ENCODE data around the gene TMEM254. TPM values are rescaled to one million over a fixed set of nuclear protein-coding genes. Genes with fewer than 3 reads are reported as not detected.
"Not testable (repeated sequence)": the region's sequence is repeated elsewhere in the genome, so short reads cannot be mapped to it uniquely, and the experiment has no call there.

The TMEM254 gene, protein sequence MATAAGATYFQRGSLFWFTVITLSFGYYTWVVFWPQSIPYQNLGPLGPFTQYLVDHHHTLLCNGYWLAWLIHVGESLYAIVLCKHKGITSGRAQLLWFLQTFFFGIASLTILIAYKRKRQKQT
- total RNA-seq (1 to 10 TPM; 2.1 to 4.8 (median 3.1) TPM), polyA plus RNA-seq (1 to 10 TPM; 4.7 to 8.2 (median 5.7) TPM)
- long read RNA-seq, donor 1, partial matches to known transcripts: 1 of 4 reads
- long read RNA-seq, donor 1, other reads (novel, unspliced or antisense): 1 of 4 reads
- long read RNA-seq, donor 2, partial matches to known transcripts: 0 of 9 reads
- long read RNA-seq, donor 2, other reads (novel, unspliced or antisense): 2 of 9 reads

DNA sequence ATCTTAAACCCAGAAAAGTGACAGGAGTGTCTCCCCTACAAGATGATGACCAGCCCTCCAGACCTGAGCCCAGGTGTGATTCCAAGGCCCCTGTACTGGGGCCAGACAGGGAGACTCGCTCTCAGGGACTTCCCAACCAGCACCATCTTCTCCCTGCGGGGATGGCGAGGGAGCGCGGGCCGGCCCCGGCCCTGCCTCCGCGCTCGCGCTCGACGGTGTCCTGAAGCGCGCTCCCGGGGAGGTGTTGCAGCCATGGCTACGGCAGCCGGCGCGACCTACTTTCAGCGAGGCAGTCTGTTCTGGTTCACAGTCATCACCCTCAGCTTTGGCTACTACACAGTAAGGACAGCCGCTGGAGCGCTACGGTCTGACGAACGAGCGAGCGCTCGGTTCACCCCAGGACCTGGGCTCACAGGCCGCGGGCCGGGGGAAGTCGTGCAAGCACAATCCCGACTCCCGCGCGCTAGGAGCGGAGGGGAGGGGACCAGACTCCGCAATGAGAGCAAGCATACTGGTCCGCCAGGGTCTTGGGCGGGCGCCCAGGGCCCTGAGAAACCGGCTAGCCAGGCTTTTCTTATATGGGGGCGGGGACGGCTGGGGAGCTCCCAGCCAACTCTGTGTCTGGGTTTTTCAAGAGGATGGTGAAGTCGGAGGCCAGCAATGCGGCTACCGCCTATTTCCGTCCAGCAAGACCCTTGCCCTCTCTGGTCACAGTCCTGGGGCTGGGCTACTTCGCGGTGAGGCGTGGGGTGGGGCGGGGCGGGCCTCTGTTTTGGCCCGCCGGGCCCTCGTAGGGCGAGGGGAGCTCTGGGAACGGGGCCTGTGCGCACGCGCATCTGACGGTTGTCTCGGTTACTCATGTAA lies at the start of gene TMEM254:
Gene TMEM254 (plus strand): TSS at position 218 of the 864 bp plus-strand sequence. CDS start 35 bp downstream, at position 253.
- H3K4me1 ChIP-seq: peaks cover 10% of the 10 kb centered on the region
- no peaks in the 10 kb centered on the region for H3K27me3 ChIP-seq (ENCODE audit: insufficient read depth in 3 of 3, low read length in 2 of 3)
- H3K27ac ChIP-seq: peak within 1 kb of the TSS; percentile 96
- TF ChIP-seq, protein P1, sequence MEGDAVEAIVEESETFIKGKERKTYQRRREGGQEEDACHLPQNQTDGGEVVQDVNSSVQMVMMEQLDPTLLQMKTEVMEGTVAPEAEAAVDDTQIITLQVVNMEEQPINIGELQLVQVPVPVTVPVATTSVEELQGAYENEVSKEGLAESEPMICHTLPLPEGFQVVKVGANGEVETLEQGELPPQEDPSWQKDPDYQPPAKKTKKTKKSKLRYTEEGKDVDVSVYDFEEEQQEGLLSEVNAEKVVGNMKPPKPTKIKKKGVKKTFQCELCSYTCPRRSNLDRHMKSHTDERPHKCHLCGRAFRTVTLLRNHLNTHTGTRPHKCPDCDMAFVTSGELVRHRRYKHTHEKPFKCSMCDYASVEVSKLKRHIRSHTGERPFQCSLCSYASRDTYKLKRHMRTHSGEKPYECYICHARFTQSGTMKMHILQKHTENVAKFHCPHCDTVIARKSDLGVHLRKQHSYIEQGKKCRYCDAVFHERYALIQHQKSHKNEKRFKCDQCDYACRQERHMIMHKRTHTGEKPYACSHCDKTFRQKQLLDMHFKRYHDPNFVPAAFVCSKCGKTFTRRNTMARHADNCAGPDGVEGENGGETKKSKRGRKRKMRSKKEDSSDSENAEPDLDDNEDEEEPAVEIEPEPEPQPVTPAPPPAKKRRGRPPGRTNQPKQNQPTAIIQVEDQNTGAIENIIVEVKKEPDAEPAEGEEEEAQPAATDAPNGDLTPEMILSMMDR (IDR thresholded peaks at IDR 0.05): no peak
- peak within 1 kb of the TSS; percentile 74 for H3K4me3 ChIP-seq
- H3K36me3 ChIP-seq (ENCODE audit: insufficient read depth in 1 of 2, low read depth in 1 of 2): peaks cover 2 to 20% of the 10 kb centered on the region in 2 donors
- WGBS, 3 donors: 0 to 1% (median 0%) methylated on average over 61 to 64 of the region's 64 CpGs
- H3K9me3 ChIP-seq: no peaks in the 10 kb centered on the region
- intact Hi-C loops (cut with DNase I): loop anchor here in 1 of 2 donors (10.0 kb wide), 1 partner anchor 126 kb away; the partner anchor contains the start of gene ANXA11
- ATAC-seq (peak; percentile 95 to 97 (median 96)), DNase-seq (peak; percentile 96 to 97)

DNA sequence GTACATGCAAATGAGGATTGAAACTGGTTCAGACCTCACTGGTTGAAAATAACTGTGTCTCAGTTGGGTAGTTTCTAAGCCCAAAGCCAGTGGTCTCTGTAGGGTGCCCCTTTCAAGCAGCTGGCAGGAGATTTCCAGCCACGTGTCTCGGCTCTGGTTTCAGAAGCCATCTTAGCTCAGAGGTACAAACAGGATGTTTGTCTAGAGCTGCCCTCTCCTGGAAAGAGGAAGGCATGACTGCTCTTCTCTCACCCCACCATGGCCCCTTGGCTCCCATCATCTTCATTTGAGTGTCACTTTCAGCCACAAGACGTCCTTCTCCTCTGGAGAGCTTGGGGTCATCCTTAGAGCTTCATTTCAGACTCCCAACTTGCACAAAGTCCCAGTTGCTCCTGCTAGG lies 49.3 kb upstream of the TMEM254 start:
- DNase-seq; ATAC-seq; H3K9me3 ChIP-seq; intact Hi-C loops (cut with DNase I); H3K4me1 ChIP-seq; H3K27me3 ChIP-seq (ENCODE audit: insufficient read depth in 3 of 3, low read length in 2 of 3); H3K27ac ChIP-seq; H3K36me3 ChIP-seq (ENCODE audit: insufficient read depth in 1 of 2, low read depth in 1 of 2); H3K4me3 ChIP-seq: not testable (repeated sequence)
- 25 to 30% (median 26%) methylated on average over 3 of the region's 3 CpGs for WGBS, 3 donors

DNA sequence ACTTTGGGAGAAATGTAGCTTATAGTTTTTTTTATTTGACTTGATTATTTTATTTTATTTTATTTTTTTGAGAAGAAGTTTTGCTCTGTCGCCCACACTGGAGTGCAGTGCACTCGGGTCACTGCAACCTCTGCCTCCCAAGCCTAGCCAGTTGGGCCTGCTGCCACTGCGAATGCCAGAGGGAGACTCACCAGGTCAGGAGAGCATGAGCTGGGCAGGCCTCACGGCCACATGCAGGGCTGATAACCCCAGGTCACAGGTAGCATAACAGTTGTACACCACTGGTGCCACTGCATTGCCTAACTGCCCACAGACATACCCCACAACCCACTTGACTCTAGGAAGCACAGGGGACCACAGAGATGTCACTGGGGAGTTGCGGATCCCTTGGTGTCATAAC lies 48.6 kb upstream of the TMEM254 start:
- DNase-seq; H3K4me3 ChIP-seq; H3K27me3 ChIP-seq (ENCODE audit: insufficient read depth in 3 of 3, low read length in 2 of 3); H3K27ac ChIP-seq; H3K4me1 ChIP-seq; H3K9me3 ChIP-seq; intact Hi-C loops (cut with DNase I); ATAC-seq; H3K36me3 ChIP-seq (ENCODE audit: insufficient read depth in 1 of 2, low read depth in 1 of 2): not testable (repeated sequence)
- 58 to 93% (median 87%) methylated on average over 5 of the region's 5 CpGs for WGBS, 3 donors

DNA sequence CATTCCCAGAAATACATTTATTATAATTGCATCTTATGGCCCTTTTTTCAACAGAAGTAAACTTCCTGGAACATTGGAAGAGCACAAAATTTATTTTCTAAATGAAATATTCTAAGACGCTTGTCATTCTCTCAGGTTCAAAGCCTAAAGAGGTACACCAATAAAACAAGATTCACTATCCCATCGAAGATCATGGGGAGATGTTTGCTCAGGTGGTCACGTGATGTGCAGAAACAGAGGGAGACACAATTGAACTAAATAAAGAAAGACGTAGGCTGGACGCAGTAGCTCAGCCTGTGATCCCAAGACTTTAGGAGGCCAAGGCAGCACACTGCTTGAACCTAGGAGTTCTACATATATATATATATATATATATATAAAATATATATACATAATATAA lies 46.0 kb upstream of the TMEM254 start:
- 93 to 95% (median 94%) methylated on average over 5 of the region's 5 CpGs for WGBS, 3 donors
- intact Hi-C loops (cut with DNase I): no loop called here
- Histone ChIP-seq H3K9me3 (no peaks in the 10 kb centered on the region), H3K36me3 (ENCODE audit: insufficient read depth in 1 of 2, low read depth in 1 of 2) (no peaks in the 10 kb centered on the region), H3K27me3 (ENCODE audit: insufficient read depth in 3 of 3, low read length in 2 of 3) (no peaks in the 10 kb centered on the region), H3K27ac (no peak overlapping the region), H3K4me3 (no peak overlapping the region), H3K4me1 (no peaks in the 10 kb centered on the region)
- TF ChIP-seq, protein P1 (IDR thresholded peaks at IDR 0.05): no peak
- no peak for DNase-seq
- ATAC-seq: no peak

DNA sequence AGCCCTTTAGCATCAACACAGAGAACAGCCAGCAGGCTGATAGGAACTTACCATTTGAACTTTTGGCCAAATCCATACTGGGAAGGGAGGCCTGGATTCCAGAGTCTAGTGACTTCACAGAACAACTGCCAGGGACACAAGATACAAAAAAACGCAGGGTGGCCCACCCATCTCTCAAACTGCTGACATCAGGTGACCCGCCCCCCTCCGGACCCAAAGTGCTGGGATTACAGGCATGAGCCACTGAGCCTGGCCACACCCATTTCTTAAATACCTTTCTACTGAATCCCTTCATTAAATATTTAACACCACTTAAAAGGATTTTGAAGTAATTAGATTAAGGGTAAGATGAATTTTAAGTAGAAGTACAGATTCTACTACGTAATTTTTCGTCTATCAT lies 43.7 kb upstream of the TMEM254 start:
- H3K4me3 ChIP-seq; H3K9me3 ChIP-seq; DNase-seq; H3K27me3 ChIP-seq (ENCODE audit: insufficient read depth in 3 of 3, low read length in 2 of 3); intact Hi-C loops (cut with DNase I); H3K4me1 ChIP-seq; ATAC-seq; H3K36me3 ChIP-seq (ENCODE audit: insufficient read depth in 1 of 2, low read depth in 1 of 2); H3K27ac ChIP-seq: not testable (repeated sequence)
- WGBS, 3 donors: 81 to 89% (median 85%) methylated on average over 5 of the region's 5 CpGs

DNA sequence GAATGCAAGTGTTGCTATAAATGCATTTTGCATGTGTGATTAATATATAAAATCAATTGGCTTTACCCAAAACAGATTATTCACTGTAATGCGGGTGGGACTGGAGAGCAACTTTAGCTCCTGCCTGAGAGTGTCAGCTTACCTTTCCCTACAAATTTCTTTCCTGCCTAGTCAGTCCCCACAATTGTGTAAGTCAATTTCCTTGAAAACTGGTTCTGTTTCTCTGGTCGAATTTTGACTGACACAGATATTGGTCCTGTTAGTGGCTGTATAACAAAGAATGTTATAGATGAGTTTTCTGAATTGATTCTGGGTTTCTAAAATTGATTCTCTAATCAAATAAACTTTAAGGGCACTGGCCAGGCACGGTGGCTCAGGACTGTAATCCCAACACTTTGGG lies 43.0 kb upstream of the TMEM254 start:
- H3K27ac ChIP-seq; H3K9me3 ChIP-seq; intact Hi-C loops (cut with DNase I); H3K27me3 ChIP-seq (ENCODE audit: insufficient read depth in 3 of 3, low read length in 2 of 3); H3K4me1 ChIP-seq; H3K36me3 ChIP-seq (ENCODE audit: insufficient read depth in 1 of 2, low read depth in 1 of 2); DNase-seq; H3K4me3 ChIP-seq; ATAC-seq: not testable (repeated sequence)
- 68 to 70% (median 70%) methylated on average over 3 of the region's 3 CpGs for WGBS, 3 donors

DNA sequence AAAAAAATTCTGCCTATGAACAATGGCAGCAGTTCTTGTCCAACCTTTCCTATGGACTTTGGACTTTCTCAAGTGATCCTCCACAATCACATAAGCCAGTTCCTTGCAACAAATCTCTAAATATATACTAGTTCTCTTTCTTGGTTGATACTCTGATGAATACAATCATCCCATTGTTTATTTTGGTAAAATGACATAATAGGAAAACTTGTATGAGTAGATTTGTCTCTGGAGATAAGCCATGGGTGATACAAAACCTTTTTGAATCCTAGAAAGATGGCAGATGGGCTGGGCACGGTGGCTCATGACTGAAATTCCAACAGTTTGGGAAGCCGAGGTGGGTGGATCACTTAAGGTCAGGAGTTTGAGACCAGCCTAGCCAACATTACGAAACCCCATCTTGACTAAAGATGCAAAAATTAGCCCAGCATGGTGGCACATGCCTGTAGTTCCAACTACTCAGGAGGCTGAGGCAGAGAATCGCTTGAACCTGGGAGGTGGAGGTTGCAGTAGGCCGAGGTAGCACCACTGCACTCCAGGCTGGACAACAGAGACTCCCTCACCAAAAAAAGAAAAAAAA lies 41.5 kb upstream of the TMEM254 start:
- H3K9me3 ChIP-seq; H3K36me3 ChIP-seq (ENCODE audit: insufficient read depth in 1 of 2, low read depth in 1 of 2); intact Hi-C loops (cut with DNase I); H3K4me1 ChIP-seq; H3K4me3 ChIP-seq; DNase-seq; H3K27ac ChIP-seq; H3K27me3 ChIP-seq (ENCODE audit: insufficient read depth in 3 of 3, low read length in 2 of 3); ATAC-seq: not testable (repeated sequence)
- WGBS, 3 donors: 81 to 89% (median 82%) methylated on average over 5 of the region's 5 CpGs

DNA sequence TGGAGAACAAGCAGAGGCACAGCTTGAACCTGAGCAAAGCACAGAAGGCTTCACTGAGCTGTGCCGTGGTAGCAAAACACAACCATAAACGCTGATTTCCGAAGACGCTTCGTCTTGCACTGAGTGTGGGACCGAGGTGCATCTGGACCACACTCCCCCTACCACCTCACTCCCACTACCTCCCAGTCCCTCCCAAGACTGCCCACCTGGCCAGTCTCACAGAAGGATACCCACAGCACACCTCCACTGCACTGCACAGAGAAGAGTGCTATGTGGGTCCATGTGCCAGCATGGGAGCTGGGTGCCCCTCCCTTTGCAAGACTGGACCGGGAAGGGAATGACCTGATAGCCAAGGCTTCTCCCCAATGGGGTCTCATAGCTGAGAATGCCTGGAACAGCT lies 40.2 kb upstream of the TMEM254 start:
- H3K4me1 ChIP-seq: not testable (repeated sequence)

More for the DNA sequence above, 40.2 kb upstream of the TMEM254 start:
- H3K36me3 ChIP-seq (ENCODE audit: insufficient read depth in 1 of 2, low read depth in 1 of 2); intact Hi-C loops (cut with DNase I); H3K27ac ChIP-seq; DNase-seq; H3K4me3 ChIP-seq; H3K27me3 ChIP-seq (ENCODE audit: insufficient read depth in 3 of 3, low read length in 2 of 3); H3K9me3 ChIP-seq; ATAC-seq: not testable (repeated sequence)
- 67 to 91% (median 68%) methylated on average over 1 of the region's 7 CpGs for WGBS, 3 donors

All from psoas muscle (tissue), 8 donors.